AG09319 (cell line): ENCODE measurements around the gene KCTD7.
"Not testable (repeated sequence)": the region's sequence is repeated elsewhere in the genome, so short reads cannot be mapped to it uniquely, and the experiment has no call there.

Experiments
- DNase-seq: peaks from one replicate; pipeline ENCODE4 v3.0.0-alpha.2; 2010; ENCODE audit warnings: low read depth; ENCODE audit errors: extremely low read depth
- TF ChIP-seq, protein P1 (sequence below): IDR thresholded peaks from 2 replicates; pipeline ENCODE4 v1.5.1; 2011; ENCODE audit warnings: low read depth, mild to moderate bottlenecking, inconsistent platforms, low read length, moderate library complexity

Gene KCTD7

DNA sequence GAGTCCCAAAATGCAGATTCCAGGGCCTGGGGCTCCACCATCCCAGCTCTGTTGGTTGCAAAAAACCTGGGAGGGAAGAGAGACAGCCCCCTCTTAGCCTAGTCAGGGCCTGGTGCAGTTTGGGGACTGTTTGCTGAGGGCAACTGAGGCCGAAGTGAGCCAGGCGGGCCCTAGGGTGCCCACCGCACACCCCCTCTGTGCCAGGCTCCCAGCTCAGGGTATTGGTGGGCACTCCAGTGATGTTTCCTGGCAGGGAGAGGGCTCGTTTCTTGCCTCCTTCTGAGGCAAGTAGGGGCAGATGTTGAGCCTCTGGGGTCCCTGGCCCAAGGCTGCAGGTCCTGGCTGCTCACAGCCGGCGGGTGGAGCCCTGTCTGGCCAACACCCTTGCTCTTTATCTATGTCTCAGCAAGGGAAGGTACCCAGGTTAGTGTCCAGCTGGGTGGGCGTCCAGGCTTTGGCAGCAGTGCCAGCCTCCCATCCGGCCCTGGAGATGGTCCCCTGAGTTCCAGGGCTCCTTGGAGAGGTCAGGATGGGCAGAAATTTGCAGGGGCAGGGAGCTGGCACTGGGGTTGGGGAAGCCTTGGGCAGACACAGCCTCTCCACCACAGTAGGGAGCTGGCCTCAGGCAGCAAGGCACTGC, 37.8 kb downstream of the KCTD7 start:
- TF ChIP-seq, protein P1, sequence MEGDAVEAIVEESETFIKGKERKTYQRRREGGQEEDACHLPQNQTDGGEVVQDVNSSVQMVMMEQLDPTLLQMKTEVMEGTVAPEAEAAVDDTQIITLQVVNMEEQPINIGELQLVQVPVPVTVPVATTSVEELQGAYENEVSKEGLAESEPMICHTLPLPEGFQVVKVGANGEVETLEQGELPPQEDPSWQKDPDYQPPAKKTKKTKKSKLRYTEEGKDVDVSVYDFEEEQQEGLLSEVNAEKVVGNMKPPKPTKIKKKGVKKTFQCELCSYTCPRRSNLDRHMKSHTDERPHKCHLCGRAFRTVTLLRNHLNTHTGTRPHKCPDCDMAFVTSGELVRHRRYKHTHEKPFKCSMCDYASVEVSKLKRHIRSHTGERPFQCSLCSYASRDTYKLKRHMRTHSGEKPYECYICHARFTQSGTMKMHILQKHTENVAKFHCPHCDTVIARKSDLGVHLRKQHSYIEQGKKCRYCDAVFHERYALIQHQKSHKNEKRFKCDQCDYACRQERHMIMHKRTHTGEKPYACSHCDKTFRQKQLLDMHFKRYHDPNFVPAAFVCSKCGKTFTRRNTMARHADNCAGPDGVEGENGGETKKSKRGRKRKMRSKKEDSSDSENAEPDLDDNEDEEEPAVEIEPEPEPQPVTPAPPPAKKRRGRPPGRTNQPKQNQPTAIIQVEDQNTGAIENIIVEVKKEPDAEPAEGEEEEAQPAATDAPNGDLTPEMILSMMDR: no peak
- no peak for DNase-seq

DNA sequence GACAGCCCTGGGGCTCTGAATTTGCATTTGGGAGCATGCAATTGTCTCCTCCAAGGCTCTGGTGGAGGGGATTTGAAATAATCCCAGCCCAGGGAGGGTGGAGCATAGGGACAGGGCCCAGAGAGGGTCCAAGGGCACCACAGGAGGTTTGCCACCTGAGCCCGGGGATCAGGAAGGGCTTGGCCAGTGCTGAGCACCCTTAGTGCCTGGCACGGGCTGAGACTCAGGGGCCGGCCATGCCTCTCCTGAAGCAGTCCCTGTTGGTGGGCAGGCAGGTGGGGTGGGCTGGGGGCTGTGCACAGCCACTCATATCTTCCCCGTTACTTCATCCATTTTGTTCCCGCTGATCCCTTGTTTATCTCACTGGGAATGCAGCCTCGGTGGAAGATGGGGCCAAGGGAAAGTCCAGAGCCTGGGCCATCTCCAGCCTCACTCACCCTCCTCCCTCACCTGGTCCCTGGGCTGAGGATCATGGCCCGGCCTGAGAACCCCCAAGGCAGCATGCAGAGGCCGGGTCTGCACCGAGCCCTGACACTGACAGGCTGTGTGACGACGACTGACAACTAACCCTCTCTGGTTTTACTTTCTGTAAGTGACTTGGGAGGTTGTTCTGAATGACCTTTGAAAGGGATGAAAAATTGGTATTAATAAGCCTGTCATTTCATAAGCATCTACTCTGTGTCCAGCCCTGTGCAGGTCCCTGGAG, 38.5 kb downstream of the KCTD7 start:
- TF ChIP-seq, protein P1: no peak
- DNase-seq: no peak

DNA sequence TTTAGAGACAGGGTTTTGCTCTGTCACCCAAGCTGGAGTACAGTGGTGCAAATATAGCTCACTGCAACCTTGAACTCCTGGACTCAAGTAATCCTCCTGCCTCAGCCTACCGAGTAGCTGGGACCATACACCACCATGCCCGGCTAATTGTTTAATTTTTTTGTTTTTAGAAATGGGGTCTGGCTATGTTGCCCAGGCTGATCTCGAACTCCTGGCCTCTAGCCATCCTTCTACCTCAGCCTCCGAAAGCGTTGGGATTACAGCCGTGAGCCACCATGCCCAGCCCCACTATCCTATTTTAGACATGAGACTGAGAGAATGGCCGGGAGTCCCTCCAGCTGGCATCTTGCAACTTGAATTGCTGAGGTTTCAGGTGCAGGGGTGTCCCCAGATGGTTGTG, 39.4 kb downstream of the KCTD7 start:
- TF ChIP-seq, protein P1: no peak
- DNase-seq: no peak

DNA sequence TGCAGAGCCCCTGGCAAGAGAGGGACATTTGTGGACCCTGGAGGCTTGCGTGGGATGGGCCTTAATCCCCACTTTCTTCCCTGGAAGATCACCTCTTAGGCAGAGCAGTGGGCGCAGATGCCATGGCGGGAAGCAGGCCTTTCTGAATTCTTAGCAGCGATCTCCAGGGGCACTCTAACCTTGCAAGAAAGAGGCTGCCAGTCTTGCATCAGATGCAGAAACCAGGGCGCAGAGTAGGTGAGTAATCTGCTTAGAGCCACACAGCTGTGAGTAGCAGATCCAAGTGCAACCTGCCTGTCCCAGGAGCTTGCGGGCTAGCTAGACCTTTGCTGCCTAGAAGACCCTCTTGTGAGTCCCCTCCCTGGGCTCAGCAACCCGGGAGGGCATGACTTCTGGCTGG, 40.0 kb downstream of the KCTD7 start:
- DNase-seq: no peak
- TF ChIP-seq, protein P1: no peak

DNA sequence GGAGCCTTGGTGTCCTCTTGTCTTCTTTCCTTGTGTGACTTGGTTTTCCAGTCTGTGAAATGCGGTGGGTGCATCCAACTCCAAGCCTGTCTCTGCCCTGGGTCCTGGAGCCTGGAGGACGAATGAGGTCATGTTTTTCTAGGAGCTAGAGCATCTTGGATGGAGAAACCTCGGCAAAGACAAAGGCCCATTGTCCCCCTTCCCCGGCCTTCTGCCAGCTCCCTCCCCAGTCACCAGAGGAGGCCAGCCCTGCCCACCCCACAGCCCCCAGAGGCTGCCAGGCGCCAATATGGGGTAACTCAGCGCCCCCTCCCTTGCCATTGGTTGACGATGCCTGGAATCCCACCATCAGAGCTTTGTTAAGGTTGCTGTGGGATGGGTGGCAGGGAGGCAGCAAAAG, 40.4 kb downstream of the KCTD7 start:
- TF ChIP-seq, protein P1: no peak
- no peak for DNase-seq

DNA sequence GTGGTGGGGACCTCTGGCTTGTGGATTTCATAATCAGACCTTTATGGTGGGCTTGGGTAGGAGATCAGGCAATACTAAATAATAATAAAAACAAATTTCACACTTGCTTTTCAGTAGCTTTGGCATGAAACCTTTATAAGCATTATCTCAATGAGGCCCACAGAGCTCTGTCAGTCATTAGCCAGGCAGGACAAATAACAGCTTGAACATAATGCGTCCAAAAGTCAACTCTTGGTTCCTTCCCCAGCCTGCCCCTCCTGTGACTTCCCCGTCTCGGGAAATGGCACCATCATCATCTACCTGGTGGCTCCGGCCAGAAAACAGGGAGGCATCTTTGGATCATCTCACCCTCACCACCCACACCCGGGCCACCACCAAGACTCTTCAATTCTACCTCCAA, 40.8 kb downstream of the KCTD7 start:
- TF ChIP-seq, protein P1: no peak
- no peak for DNase-seq

DNA sequence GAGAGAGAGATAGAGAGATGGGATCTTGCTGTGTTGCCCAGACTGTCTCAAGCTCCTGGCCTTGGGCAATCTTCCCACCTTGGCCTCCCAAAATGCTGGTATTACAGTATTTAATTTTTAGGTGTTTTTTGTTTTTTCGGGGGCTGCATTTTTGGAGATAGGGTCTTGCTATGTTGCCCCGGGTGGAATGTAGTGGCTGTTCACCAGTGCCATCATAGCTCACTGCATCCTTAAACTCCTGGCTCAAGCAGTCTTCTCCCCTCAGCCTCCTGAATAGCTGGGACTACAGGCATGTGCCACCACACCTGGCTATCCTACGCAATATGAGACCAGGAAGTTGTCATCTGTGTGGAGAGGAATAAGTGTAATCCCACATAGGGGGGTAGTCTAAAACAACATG, 42.4 kb downstream of the KCTD7 start:
- DNase-seq: no peak
- TF ChIP-seq, protein P1: no peak

DNA sequence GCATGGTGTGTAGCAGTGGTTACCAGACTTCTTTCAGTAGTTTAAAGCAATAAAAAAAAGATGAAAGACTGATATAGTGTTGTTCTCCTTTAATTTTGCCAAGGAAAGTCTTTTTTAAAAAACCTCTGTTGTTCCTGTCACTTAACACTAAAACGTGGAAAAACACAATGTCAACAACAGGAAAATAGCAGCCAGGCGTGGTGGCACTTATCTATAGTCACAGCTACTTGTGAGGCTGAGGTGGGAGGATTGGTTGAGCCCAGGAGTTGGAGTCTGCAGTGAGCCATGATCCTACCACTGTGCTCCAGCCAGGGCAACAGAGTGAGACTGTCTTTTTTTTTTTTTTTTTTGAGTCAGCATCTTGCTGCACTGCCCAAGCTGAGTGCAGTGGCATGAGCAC, 42.8 kb downstream of the KCTD7 start:
- DNase-seq: not testable (repeated sequence)

DNA sequence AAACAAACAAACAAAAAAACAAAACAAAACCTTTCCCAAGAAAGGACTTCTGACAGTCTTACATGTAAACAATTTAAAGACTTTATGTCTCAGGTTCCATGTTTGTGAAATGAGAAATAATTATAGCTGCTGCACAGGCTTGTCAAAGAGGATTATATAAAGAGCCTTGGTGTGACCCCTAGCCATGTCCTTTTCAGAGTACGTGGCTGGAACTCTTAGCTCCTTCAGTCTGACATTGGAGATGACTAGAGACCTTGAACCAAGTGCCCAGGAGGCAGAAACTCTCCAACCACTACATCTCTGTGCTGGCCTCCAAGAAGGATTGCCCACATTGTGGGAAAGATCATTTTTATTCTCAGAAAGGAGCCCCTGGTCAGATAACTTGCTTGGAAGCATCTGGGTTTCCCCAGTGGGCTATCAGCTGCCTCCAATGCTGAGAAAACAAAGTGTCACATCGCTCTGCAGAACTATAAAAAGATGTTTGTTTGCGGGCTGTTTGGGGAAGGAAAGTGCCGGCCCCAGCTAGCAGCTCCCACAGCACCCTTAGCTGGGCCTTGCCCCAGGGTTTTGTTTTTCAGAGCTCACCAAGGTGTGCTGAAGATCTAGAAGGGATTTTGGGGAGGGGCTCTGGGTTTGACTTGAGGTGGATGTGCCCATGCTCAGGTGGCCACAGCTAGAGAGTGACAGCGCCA, 43.9 kb downstream of the KCTD7 start:
- not testable (repeated sequence) for DNase-seq

DNA sequence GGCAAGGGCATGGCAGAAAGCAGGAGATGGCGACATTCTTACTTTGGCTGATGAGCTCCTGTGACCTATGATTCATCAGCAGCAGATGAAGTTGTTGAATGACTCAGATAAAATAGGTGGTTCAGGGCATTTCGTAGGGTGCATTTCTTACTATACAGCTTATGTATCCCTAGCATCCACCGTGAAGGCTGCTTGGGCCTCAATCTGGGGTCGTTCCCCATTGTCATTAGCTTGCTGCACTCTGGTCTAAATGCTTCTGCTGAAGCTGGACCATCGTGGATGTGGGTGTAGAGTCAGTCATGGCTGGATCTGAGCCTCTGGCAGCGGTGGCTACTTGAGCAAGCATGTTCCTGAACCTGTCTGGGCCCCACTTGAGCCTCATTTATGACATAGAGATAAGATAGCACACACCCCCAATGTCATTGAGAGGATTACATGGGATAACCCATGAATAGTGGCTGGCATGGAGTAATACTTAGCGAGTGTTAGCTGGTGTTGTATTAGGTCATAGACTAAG, 44.5 kb downstream of the KCTD7 start:
- not testable (repeated sequence) for DNase-seq
